Measurements from ENCODE around the gene TACC2.

Gene TACC2

GRCh38 chr10:122294511-122295450 lies 305.8 kb downstream of the TACC2 start:
- TF ChIP-seq RARB (CRISPR knock-in tag; IDR thresholded peaks at IDR 0.05) (no peak), ZC3H10 (CRISPR knock-in tag; IDR thresholded peaks at IDR 0.05) (no peak), SNAI2 (CRISPR knock-in tag; IDR thresholded peaks at IDR 0.05) (no peak), BACH2 (CRISPR knock-in tag; IDR thresholded peaks at IDR 0.05; ENCODE audit: borderline replicate concordance) (no peak), ESRRG (CRISPR knock-in tag; IDR thresholded peaks at IDR 0.05) (no peak), ZNF8 (CRISPR knock-in tag; IDR thresholded peaks at IDR 0.05) (no peak), POU6F1 (CRISPR knock-in tag; IDR thresholded peaks at IDR 0.05; ENCODE audit: borderline replicate concordance, low read depth) (no peak), ZFP30 (CRISPR knock-in tag; IDR thresholded peaks at IDR 0.05) (no peak), TSHZ2 (CRISPR knock-in tag; IDR thresholded peaks at IDR 0.05) (no peak)
- ATAC-seq: no peak

- TF ChIP-seq TOX (CRISPR knock-in tag; IDR thresholded peaks at IDR 0.05; ENCODE audit: borderline replicate concordance) (no peak), PPARA (CRISPR knock-in tag; IDR thresholded peaks at IDR 0.05; ENCODE audit: borderline replicate concordance) (no peak), OSR1 (CRISPR knock-in tag; IDR thresholded peaks at IDR 0.05) (no peak), ISL1 (CRISPR knock-in tag; IDR thresholded peaks at IDR 0.05) (no peak), POU6F1 (CRISPR knock-in tag; IDR thresholded peaks at IDR 0.05; ENCODE audit: borderline replicate concordance, low read depth) (no peak), ZFP3 (CRISPR knock-in tag; IDR thresholded peaks at IDR 0.05) (no peak), ZC3H10 (CRISPR knock-in tag; IDR thresholded peaks at IDR 0.05) (no peak), SNAI2 (CRISPR knock-in tag; IDR thresholded peaks at IDR 0.05) (no peak), ARNTL (CRISPR knock-in tag; IDR thresholded peaks at IDR 0.05; ENCODE audit: borderline replicate concordance, low read depth) (no peak), PATZ1 (CRISPR knock-in tag; IDR thresholded peaks at IDR 0.05; ENCODE audit: borderline replicate concordance) (no peak), ESRRG (CRISPR knock-in tag; IDR thresholded peaks at IDR 0.05) (no peak), RARB (CRISPR knock-in tag; IDR thresholded peaks at IDR 0.05) (no peak), CSRNP3 (CRISPR knock-in tag; IDR thresholded peaks at IDR 0.05) (no peak), ZNF8 (CRISPR knock-in tag; IDR thresholded peaks at IDR 0.05) (no peak), ZNF70 (CRISPR knock-in tag; IDR thresholded peaks at IDR 0.05) (no peak)
- no peak for ATAC-seq
Observed at GRCh38 chr10:122295451-122295809, 306.5 kb downstream of the TACC2 start.

Data from SK-N-SH treated with all-trans-retinoic acid at 6 μM for 48 hours (cell line).